ENCODE measurements around the gene PELI2. TPM values are rescaled to one million over a fixed set of nuclear protein-coding genes. Genes with fewer than 3 reads are reported as not detected.

PELI2 gene
- total RNA-seq, 2 donors from 2014 or later: 11.3 to 11.7 TPM

DNA sequence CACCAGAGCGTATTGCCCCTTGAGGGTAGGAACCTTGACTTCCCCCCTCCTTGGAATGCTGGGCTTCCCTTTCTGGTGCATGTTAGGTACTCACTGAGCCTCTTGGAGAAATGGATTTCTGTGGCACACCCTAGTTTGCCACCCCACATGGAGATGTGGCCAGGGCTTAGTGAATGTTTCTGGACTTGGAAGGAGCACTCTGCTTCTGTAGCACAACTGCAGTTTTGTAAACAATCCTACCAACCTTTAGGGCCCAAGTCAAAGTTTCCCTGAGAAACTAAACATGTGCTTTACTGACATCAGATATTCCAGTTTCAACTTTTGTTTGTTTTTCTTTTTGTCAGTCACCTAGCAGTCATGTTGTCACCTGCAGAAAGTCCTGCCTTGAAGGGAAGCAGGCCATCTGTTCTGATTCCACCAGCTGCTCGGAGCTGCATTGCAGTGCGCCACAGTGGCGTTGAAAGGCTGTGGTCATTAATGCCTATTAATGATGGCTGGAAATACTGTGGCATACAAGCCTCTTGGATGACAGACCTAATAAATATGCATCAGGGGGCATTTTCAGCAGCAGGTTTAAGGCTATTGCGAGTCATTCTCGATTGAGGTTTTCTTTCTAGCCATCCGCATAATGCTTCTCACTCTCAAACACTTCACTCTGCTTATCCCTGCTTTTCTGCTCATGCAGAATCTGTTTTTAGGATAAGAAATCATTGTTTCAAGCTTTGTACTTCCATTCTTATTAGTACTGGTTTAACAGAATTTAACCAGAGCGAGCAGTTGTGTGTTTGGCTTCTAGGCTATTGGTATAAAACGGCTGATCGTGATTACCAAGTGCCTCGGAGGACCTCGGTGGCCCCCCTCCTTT lies 7.8 kb downstream of the PELI2 start:
- H3K9me3 Mint-ChIP-seq: peaks cover 0 to 1% of the 10 kb centered on the region in 2 donors
- H3K27ac Mint-ChIP-seq: no peak overlapping the region
- H3K36me3 Mint-ChIP-seq (ENCODE audit: insufficient read depth in 2 of 2): no peaks in the 10 kb centered on the region
- H3K4me3 Mint-ChIP-seq: no peak overlapping the region
- H3K27me3 Mint-ChIP-seq (ENCODE audit: low read depth): peaks cover 18% of the 10 kb centered on the region
- ATAC-seq (replicated peaks in 1 of 2): no peak
- H3K4me1 Mint-ChIP-seq (ENCODE audit: low read depth): peaks cover 47% of the 10 kb centered on the region
- no peak for DNase-seq

DNA sequence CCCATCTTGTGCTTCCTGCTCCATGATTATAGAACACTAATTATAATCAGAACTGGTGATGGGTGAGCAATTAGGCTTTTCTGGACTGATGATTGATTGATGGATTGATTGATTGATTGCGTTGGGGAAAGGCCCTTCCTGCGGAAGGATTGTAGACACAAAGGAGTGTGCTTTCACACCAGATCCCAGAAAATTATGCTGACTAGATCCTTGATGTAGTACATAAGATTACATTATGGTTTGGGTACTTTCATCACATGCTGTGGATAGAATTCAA lies 8.4 kb downstream of the PELI2 start:
- Mint-ChIP-seq H3K9me3 (peaks cover 0 to 1% of the 10 kb centered on the region in 2 donors), H3K27me3 (ENCODE audit: low read depth) (peaks cover 12% of the 10 kb centered on the region)

DNA sequence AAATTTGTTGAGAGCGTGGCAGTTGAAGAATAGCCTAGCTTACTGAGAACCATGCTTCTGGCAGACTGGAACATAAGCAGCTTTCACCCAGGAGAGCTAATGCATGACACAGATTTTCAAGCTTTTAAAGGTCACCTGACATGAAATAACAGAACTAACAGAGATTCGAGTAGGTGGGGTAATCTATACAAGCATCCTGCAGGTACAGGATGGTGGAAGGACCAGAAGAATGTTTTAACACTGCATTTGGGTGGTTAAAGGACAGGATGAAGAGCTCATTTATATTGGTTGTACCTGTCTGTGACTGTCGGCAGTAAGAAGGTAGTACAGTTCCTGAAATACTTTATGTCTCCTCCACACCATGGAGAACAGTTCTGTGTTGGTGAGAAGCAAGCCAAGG lies 8.9 kb downstream of the PELI2 start:
- Mint-ChIP-seq H3K27me3 (ENCODE audit: low read depth) (peaks cover 8% of the 10 kb centered on the region), H3K9me3 (peaks cover 0 to 1% of the 10 kb centered on the region in 2 donors), H3K4me3 (no peak overlapping the region), H3K36me3 (ENCODE audit: insufficient read depth in 2 of 2) (no peaks in the 10 kb centered on the region), H3K4me1 (ENCODE audit: low read depth) (peaks cover 49% of the 10 kb centered on the region), H3K27ac (no peak overlapping the region)
- no peak for DNase-seq
- ATAC-seq (replicated peaks in 1 of 2): no peak

More for the DNA sequence above, 8.4 kb downstream of the PELI2 start:
- ATAC-seq (replicated peaks in 1 of 2): no peak
- no peak for DNase-seq
- Mint-ChIP-seq H3K36me3 (ENCODE audit: insufficient read depth in 2 of 2) (no peaks in the 10 kb centered on the region), H3K4me1 (ENCODE audit: low read depth) (peaks cover 47% of the 10 kb centered on the region), H3K4me3 (no peak overlapping the region), H3K27ac (no peak overlapping the region)

DNA sequence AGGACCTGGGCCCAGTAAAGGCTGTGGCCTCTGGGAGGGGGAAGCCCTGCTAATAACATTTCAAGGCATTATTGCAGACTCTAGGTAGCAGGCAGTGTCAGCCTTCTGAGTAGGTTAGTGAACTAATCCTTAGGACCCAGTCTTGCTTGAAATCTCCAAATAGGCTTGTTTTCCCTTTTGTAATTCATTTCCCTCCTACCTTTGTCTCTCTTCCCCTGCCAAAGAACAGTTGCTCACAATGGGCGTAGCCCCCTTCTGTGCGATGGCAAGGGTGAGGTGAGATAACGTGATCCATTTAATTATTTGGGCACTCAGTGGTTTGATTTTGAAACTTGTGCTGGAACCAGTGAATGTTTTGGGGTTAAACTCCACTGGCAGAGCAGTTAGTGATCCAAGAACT lies 10.9 kb downstream of the PELI2 start:
- Mint-ChIP-seq H3K36me3 (ENCODE audit: insufficient read depth in 2 of 2) (no peaks in the 10 kb centered on the region), H3K9me3 (peaks cover 0 to 1% of the 10 kb centered on the region in 2 donors), H3K27ac (no peak overlapping the region), H3K4me3 (no peak overlapping the region), H3K4me1 (ENCODE audit: low read depth) (peaks cover 48% of the 10 kb centered on the region), H3K27me3 (ENCODE audit: low read depth) (peaks cover 8% of the 10 kb centered on the region)
- ATAC-seq (replicated peaks in 1 of 2) (no peak), DNase-seq (no peak)

DNA sequence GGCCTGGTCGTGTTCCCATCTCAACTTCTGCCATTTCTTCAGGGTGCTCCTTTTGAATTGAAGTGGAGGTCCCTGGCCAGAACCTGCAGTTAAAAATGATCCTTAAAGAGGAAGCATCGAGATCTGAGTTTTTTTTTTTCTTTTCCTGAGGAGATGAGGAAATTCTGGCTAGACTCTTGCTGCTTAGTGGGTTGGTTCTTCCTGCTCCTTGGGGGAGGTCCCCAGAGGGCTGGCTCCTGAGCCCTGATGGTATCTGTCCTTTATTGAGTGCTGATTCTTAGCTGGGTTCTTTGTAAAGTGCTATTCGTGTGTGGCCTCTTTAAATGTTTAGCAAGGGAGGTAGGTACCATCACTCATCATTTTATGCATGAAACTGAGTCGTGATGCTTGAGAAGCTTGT lies 11.7 kb downstream of the PELI2 start:
- no peak for ATAC-seq (replicated peaks in 1 of 2)
- H3K27ac Mint-ChIP-seq: no peak overlapping the region
- H3K27me3 Mint-ChIP-seq (ENCODE audit: low read depth): peaks cover 2% of the 10 kb centered on the region
- H3K4me3 Mint-ChIP-seq: no peak overlapping the region
- no peak for DNase-seq
- H3K4me1 Mint-ChIP-seq (ENCODE audit: low read depth): peaks cover 42% of the 10 kb centered on the region
- H3K9me3 Mint-ChIP-seq: peaks cover 0 to 1% of the 10 kb centered on the region in 2 donors
- H3K36me3 Mint-ChIP-seq (ENCODE audit: insufficient read depth in 2 of 2): no peaks in the 10 kb centered on the region

DNA sequence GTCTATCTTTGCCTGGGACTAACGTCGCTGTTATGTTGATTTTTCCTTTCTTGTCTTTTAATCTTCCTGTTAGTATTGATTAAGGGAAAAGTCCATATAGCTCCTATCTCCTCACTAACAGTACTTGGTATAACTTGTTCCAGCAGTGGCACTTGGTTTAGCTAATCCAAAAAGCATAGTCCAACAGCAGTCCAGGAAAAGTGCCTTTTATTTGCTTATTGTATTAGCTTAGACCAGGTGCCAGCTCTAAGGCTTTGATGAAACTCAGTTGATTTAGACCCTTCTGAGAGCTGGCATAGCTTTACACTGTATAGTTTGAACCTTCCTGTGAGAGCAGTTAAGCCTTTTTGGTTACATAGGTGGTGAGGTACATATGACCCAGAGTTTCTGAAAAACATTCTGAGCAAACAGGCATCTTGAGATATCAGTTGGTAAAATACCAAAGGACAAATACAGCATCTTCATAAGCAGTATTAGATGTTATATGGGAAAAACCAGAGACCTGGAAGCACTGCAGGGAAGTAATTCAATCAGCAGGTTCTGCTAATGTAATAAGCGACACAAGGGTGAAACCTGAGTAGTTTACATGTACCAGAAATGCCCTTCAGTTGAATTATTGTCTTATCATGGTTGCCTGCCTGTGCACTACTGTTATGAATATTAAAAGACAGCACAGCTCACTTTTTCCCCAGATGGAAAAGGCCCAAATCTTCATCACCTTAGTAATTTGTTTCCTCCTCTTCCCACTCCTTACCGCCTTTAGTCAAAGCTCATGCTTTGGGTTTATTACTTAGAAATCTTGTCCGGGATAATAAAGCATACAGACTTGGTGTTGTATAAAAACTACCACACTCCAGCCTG lies 13.0 kb downstream of the PELI2 start:
- peak overlapping the region; percentile 4 for H3K27ac Mint-ChIP-seq
- H3K27me3 Mint-ChIP-seq (ENCODE audit: low read depth): no peaks in the 10 kb centered on the region
- H3K4me1 Mint-ChIP-seq (ENCODE audit: low read depth): peaks cover 42% of the 10 kb centered on the region
- ATAC-seq (replicated peaks in 1 of 2) (peak; percentile 70 to 76), DNase-seq (peak in 1 of 2 donors; percentile 21)
- no peaks in the 10 kb centered on the region for H3K36me3 Mint-ChIP-seq (ENCODE audit: insufficient read depth in 2 of 2)
- H3K9me3 Mint-ChIP-seq: peaks cover 0 to 1% of the 10 kb centered on the region in 2 donors
- peak overlapping the region; percentile 42 to 49 for H3K4me3 Mint-ChIP-seq

DNA sequence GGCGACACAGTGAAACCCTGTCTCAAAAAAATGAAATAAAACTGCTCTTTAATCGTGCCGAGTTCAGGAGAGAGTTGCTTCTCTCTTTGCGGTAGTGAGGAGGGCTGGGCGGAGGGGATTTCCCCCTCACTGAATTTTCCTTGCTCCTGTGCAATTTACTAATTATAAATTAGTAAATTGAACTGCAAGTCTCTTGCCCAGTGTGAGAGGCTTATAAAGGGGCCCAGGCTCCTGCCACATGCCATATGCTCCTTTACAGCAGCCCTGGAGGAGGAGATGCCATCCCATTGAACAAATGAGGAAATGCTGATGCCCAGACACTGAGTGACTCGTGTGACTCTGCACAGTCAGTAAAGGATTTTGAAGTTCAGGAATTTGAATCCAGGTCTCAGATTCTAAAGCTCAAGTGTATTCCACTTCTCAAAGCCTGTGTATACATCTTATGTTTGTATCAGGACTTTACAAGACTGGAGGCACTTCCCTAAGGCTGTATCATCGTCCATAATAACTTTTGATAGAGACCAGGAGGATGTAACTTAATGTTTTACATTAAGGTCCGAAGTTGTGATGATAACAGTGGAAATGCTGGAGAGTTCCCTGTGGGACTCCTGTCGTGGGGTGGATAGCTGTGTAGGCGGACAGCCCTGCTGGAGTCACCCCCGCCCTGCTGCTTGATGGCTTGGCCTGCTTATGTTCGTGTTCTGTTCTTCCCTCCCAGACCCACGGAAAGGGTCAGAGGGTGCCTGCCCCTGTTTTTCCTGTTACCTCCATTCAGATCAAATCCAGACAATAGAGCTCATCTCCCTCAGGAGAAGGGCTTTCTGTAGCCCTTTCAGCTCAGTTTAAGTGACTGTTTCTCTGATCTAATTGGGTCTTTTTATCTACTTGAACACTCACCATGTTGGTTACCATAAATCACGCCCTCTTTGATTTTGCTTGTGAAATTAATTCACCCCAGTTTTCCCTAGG lies 13.9 kb downstream of the PELI2 start:
- peak; percentile 19 to 35 for ATAC-seq (replicated peaks in 1 of 2)
- Mint-ChIP-seq H3K27ac (peak overlapping the region; percentile 4), H3K36me3 (ENCODE audit: insufficient read depth in 2 of 2) (no peaks in the 10 kb centered on the region), H3K4me1 (ENCODE audit: low read depth) (peaks cover 52% of the 10 kb centered on the region), H3K9me3 (peaks cover 0 to 1% of the 10 kb centered on the region in 2 donors), H3K4me3 (peak overlapping the region; percentile 42 to 49), H3K27me3 (ENCODE audit: low read depth) (peaks cover 6% of the 10 kb centered on the region)
- no peak for DNase-seq

DNA sequence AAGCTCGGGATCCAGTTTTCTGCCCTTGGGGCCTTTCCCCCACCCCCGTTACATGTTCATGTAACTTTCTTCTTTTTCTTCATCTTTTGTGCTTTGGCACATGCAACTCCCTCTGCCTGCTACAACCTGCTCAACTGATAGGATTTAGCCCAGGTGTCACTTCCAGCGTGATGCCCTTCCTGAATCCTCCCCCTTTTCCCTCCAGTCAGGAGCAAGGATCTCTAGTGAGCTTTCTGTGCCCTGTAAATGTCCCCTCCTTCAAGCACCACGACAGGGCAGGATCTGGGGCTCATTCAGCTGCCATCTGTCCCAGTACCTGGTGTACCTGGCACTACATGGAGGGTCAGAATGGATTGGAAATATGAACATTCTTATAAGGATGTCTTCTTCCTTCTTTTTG lies 15.3 kb downstream of the PELI2 start:
- DNase-seq (no peak), ATAC-seq (replicated peaks in 1 of 2) (no peak)
- H3K27ac Mint-ChIP-seq: no peak overlapping the region
- H3K4me3 Mint-ChIP-seq: no peak overlapping the region
- H3K27me3 Mint-ChIP-seq (ENCODE audit: low read depth): peaks cover 11% of the 10 kb centered on the region
- no peaks in the 10 kb centered on the region for H3K36me3 Mint-ChIP-seq (ENCODE audit: insufficient read depth in 2 of 2)
- no peaks in the 10 kb centered on the region for H3K9me3 Mint-ChIP-seq
- H3K4me1 Mint-ChIP-seq (ENCODE audit: low read depth): peaks cover 56% of the 10 kb centered on the region

DNA sequence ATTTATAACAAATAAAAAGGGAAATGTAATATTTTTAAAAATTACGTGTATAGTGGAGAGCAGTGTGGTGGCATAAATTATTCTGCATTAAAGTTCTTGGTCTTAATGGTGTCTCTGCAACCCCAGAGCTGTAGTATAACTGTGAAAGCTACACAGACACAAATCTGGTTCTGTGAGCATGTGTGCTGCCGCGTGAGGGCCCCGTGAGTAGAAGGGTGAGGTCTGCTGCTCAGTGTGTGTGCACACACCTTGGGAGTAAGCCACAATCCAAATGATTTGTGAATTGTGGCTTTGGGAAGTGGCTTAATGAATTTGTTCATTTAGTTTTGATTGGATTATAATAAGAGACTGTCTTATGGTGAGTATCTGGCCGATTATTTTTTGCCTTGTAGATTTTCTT lies 16.8 kb downstream of the PELI2 start:
- peaks cover 11% of the 10 kb centered on the region for H3K27me3 Mint-ChIP-seq (ENCODE audit: low read depth)
- H3K9me3 Mint-ChIP-seq: no peaks in the 10 kb centered on the region
- H3K27ac Mint-ChIP-seq: no peak overlapping the region
- no peak overlapping the region for H3K4me3 Mint-ChIP-seq
- peaks cover 58% of the 10 kb centered on the region for H3K4me1 Mint-ChIP-seq (ENCODE audit: low read depth)
- no peak for DNase-seq
- ATAC-seq (replicated peaks in 1 of 2): no peak
- H3K36me3 Mint-ChIP-seq (ENCODE audit: insufficient read depth in 2 of 2): no peaks in the 10 kb centered on the region

DNA sequence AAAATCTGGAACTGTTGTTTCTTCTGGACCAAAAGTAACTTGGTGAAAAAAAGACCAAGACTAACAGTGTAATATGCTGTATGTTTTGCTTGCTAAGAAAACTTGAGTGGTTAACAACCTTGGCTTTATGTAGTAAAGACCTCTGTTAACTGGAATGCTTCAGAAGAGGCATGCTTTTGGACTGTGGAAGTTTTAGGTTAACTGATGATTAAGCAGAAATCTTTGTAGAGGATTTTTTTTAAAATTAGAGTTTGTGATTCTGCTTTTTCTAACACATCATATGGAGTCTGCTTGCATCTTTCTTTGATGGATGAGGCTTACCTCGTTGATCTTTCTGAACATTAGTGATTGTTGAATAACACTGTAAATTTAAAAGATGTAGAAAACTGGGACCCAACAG lies 17.5 kb downstream of the PELI2 start:
- H3K27ac Mint-ChIP-seq: no peak overlapping the region
- peaks cover 59% of the 10 kb centered on the region for H3K4me1 Mint-ChIP-seq (ENCODE audit: low read depth)
- peaks cover 11% of the 10 kb centered on the region for H3K27me3 Mint-ChIP-seq (ENCODE audit: low read depth)
- no peaks in the 10 kb centered on the region for H3K36me3 Mint-ChIP-seq (ENCODE audit: insufficient read depth in 2 of 2)
- ATAC-seq (replicated peaks in 1 of 2): no peak
- no peaks in the 10 kb centered on the region for H3K9me3 Mint-ChIP-seq
- H3K4me3 Mint-ChIP-seq: no peak overlapping the region
- no peak for DNase-seq

DNA sequence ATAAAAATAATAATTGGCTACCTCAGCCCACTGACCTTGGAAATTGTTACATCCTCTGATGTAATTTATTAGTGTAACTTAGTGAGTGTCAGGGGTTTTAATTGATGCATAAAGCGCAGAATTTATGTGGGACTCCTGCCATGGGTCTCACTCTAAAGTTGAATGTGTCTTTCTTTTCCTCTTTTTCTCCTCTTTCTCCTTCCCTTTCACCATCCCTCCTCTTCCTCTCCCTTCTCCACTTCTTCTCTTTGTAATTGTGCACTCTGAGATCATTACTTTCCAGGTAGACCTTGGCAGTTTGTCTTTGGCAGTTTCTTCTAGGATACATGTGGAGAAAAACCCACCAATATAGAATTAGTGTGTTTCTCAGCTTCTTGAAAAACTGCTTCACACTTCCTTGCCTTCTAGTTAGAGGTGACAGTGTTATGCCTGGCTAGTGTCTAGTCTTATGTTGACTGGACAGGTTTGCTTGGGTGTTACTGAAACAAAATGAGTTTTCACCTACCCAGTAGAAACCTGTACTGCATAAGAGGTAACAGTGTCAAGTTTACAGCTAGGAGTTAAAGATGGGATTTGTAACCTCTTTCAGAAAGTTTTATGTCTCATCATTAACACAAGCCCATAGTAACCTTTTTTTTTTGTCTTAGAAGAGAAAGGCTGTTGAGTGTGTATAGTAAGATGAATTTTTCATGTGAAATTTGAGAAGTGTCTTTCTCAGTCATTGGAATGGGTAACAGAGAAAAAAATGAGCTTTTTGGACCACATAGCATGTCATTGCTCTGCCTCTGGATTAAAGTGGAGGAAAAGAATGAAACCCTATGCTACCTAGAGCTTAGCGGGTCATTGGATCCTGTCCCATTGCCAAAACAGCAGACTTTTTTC lies 18.6 kb downstream of the PELI2 start:
- H3K36me3 Mint-ChIP-seq (ENCODE audit: insufficient read depth in 2 of 2): no peaks in the 10 kb centered on the region
- ATAC-seq (replicated peaks in 1 of 2): peak; percentile 40 to 69
- peaks cover 11% of the 10 kb centered on the region for H3K27me3 Mint-ChIP-seq (ENCODE audit: low read depth)
- H3K9me3 Mint-ChIP-seq: no peaks in the 10 kb centered on the region
- no peak overlapping the region for H3K27ac Mint-ChIP-seq
- H3K4me3 Mint-ChIP-seq: no peak overlapping the region
- DNase-seq: no peak
- peaks cover 55% of the 10 kb centered on the region for H3K4me1 Mint-ChIP-seq (ENCODE audit: low read depth)

DNA sequence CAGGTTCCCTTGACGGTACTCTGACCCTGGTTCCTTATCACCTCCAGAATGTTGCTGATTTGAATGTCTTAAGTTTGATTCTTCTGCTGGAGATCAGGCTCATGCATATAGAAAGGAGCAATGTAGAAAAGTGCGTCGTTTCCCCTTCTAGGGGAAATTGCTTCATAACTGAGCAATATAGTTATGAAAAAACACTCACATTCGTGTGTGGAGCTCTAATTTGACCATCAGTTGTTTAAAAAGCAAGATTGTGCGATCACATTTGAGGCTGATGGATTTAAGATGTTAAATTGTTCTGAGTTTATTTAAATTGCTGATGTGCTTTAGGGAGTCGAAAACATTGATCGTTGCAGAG lies 19.2 kb downstream of the PELI2 start:
- H3K4me1 Mint-ChIP-seq (ENCODE audit: low read depth): peaks cover 48% of the 10 kb centered on the region
- peaks cover 11% of the 10 kb centered on the region for H3K27me3 Mint-ChIP-seq (ENCODE audit: low read depth)
- no peaks in the 10 kb centered on the region for H3K36me3 Mint-ChIP-seq (ENCODE audit: insufficient read depth in 2 of 2)
- no peak for ATAC-seq (replicated peaks in 1 of 2)
- no peak overlapping the region for H3K4me3 Mint-ChIP-seq
- H3K9me3 Mint-ChIP-seq: no peaks in the 10 kb centered on the region
- H3K27ac Mint-ChIP-seq: no peak overlapping the region
- no peak for DNase-seq

All from activated T-cell treated with anti-CD3 and anti-CD28 coated beads, Interleukin-2, amount 50 U/mL, for 72 hours (primary cell).